ENCODE data around the gene ERMAP. TPM values are rescaled to one million over a fixed set of nuclear protein-coding genes. Genes with fewer than 3 reads are reported as not detected.
"Not testable (repeated sequence)": the region's sequence is repeated elsewhere in the genome, so short reads cannot be mapped to it uniquely, and the experiment has no call there.

The ERMAP gene
- total and polyA plus RNA-seq, 3 donors from 2014 or later: 10.6 to 14.0 (median 11.7) TPM

- no peak for DNase-seq
- Histone ChIP-seq H3K36me3 (ENCODE audit: low read depth, missing control alignments) (no peaks in the 10 kb centered on the region), H3K27me3 (no peaks in the 10 kb centered on the region), H3K4me1 (no peaks in the 10 kb centered on the region), H3K9me3 (no peaks in the 10 kb centered on the region), H3K4me3 (no peak overlapping the region), H3K27ac (no peak overlapping the region)
- no peak for TF ChIP-seq CTCF (IDR thresholded peaks at IDR 0.05)
- TF ChIP-seq POLR2A (IDR thresholded peaks at IDR 0.05): no peak
- intact Hi-C loops (cut with DNase I; ENCODE audit: low total_unique reads): no loop called here
These were observed 44.1 kb downstream of the ERMAP start for GRCh38 chr1:42861014-42861399.

- DNase-seq: no peak
- no peaks in the 10 kb centered on the region for H3K36me3 ChIP-seq (ENCODE audit: low read depth, missing control alignments)
- intact Hi-C loops (cut with DNase I; ENCODE audit: low total_unique reads): no loop called here
- no peak overlapping the region for H3K4me3 ChIP-seq
- TF ChIP-seq POLR2A (IDR thresholded peaks at IDR 0.05): no peak
- H3K27me3 ChIP-seq: no peaks in the 10 kb centered on the region
- H3K4me1 ChIP-seq: no peaks in the 10 kb centered on the region
- H3K9me3 ChIP-seq: no peaks in the 10 kb centered on the region
- H3K27ac ChIP-seq: no peak overlapping the region
- WGBS, 2 donors: 91% methylated on average over 5 of the region's 5 CpGs
These were observed 49.6 kb downstream of the ERMAP start for GRCh38 chr1:42866549-42866948.

GRCh38 chr1:42868466-42868865 lies 51.5 kb downstream of the ERMAP start:
- H3K4me3 ChIP-seq; H3K27ac ChIP-seq; H3K9me3 ChIP-seq; H3K4me1 ChIP-seq; intact Hi-C loops (cut with DNase I; ENCODE audit: low total_unique reads); H3K27me3 ChIP-seq; DNase-seq; H3K36me3 ChIP-seq (ENCODE audit: low read depth, missing control alignments): not testable (repeated sequence)
- 75 to 94% methylated on average over 4 of the region's 4 CpGs for WGBS, 2 donors

- H3K4me3 ChIP-seq; H3K36me3 ChIP-seq (ENCODE audit: low read depth, missing control alignments); H3K27me3 ChIP-seq; DNase-seq; H3K27ac ChIP-seq; H3K9me3 ChIP-seq; intact Hi-C loops (cut with DNase I; ENCODE audit: low total_unique reads); H3K4me1 ChIP-seq: not testable (repeated sequence)
- 71 to 83% methylated on average over 2 of the region's 2 CpGs for WGBS, 2 donors
These were observed 52.3 kb downstream of the ERMAP start for GRCh38 chr1:42869254-42869653.

GRCh38 chr1:42869751-42870150 lies 52.8 kb downstream of the ERMAP start:
- H3K4me3 ChIP-seq; DNase-seq; intact Hi-C loops (cut with DNase I; ENCODE audit: low total_unique reads); H3K4me1 ChIP-seq; H3K36me3 ChIP-seq (ENCODE audit: low read depth, missing control alignments); H3K27me3 ChIP-seq; H3K27ac ChIP-seq; H3K9me3 ChIP-seq: not testable (repeated sequence)
- 74 to 86% methylated on average over 2 of the region's 2 CpGs for WGBS, 2 donors

- intact Hi-C loops (cut with DNase I; ENCODE audit: low total_unique reads); DNase-seq; H3K27me3 ChIP-seq; H3K9me3 ChIP-seq; H3K36me3 ChIP-seq (ENCODE audit: low read depth, missing control alignments); H3K4me1 ChIP-seq; H3K27ac ChIP-seq; H3K4me3 ChIP-seq: not testable (repeated sequence)
These were observed 56.2 kb downstream of the ERMAP start for GRCh38 chr1:42873108-42873507.

GRCh38 chr1:42873670-42874069 lies 56.7 kb downstream of the ERMAP start:
- DNase-seq: no peak
- H3K27me3 ChIP-seq: no peaks in the 10 kb centered on the region
- no peak for TF ChIP-seq POLR2A (IDR thresholded peaks at IDR 0.05)
- TF ChIP-seq CTCF (IDR thresholded peaks at IDR 0.05): no peak
- H3K9me3 ChIP-seq: no peaks in the 10 kb centered on the region
- WGBS, 2 donors: 60 to 84% methylated on average over 1 of the region's 1 CpG
- H3K4me1 ChIP-seq: no peaks in the 10 kb centered on the region
- intact Hi-C loops (cut with DNase I; ENCODE audit: low total_unique reads): no loop called here
- no peak overlapping the region for H3K27ac ChIP-seq
- no peaks in the 10 kb centered on the region for H3K36me3 ChIP-seq (ENCODE audit: low read depth, missing control alignments)
- H3K4me3 ChIP-seq: no peak overlapping the region
